HG02943 (cell line): ENCODE results near the gene SRBD1.

Source experiments
- ATAC-seq: cut with Tn5 transposase; IDR thresholded peaks from one replicate; pipeline ENCODE4 v1.9.1; 2021; ENCODE audit warnings: mild to moderate bottlenecking, low read depth, moderate library complexity; ENCODE audit not compliant: unreplicated experiment

Gene SRBD1

GRCh38 chr2:45494275-45494977 lies 116.6 kb downstream of the SRBD1 start:
- ATAC-seq = no peak

DNA sequence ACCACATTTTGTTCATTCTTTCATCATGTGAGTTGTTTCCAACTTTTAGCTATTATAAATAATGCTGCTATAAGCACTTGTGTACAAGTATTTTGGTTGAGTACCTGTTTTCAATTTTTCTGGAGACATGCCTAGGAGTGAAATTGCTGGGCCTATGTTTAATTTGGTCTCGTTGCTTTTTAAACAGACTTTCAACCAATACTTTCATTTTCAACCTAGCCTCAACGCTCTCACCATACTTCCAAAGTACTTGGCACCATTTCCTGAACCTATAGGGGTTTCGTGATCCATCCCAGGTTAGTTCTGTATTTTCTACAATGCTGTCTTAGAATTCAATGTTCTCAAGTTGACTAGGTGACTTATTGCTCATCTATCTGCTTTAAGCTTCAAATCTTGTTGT lies 126.1 kb downstream of the SRBD1 start:
- no peak for ATAC-seq

- no peak for ATAC-seq
These were observed 127.1 kb downstream of the SRBD1 start for GRCh38 chr2:45483997-45484396.

DNA sequence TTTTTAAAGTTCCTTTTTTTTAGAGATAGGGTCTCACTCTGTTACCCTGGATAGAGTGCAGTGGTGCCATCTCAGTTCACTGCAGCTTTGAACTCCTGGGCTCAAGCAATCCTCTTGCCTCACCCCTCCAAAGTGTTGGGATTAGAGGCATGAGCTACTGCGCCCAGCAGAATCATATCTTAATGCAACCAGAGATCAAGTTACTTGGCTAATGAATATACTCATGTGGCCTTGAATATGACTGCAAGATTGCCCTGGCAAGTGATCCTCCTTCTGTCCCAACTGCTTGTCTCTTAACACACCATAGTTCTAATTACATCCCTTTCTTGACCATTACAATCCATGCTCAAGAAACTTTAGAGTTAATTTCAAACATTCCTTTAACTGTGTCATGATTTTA lies 133.5 kb downstream of the SRBD1 start:
- no peak for ATAC-seq

- no peak for ATAC-seq
These were observed 140.5 kb downstream of the SRBD1 start for GRCh38 chr2:45470531-45470930.

DNA sequence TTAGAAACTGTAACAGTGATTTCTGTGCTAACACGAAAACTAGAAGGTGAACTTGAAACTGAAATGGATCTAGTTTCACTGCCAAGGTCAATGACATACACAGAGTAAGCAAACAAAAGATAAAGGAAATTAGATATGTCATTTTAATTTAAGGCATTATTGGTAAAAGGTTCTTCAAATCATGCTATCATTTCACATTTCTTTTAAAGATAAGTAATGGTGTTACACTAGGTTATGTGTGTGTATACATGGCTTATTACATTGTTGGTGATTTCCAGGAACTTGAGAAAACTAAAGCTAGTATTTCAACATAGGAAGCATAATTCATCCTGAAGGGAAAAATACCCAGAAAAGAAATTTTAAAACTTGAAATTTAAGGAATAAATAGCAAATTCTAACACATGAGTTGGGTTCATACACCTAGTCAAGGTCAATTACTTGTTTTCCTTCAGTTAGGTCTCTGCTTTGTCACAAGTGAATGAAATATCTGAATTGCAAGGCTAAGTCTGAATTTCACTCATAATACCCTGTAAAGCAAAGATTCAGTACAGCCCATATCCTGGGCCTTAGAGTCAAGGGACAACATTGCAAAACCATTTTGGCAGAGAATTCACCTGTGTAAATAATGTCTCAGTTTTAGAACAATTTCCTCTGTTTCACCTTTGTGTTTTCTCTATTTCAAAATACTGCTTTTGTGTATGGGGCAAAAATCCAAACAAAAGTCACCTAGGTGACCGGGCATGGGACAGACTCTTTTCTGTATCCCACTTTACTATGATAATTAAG lies 141.6 kb downstream of the SRBD1 start:
- ATAC-seq = no peak

- ATAC-seq = no peak
These were observed 142.8 kb downstream of the SRBD1 start for GRCh38 chr2:45468279-45468678.

DNA sequence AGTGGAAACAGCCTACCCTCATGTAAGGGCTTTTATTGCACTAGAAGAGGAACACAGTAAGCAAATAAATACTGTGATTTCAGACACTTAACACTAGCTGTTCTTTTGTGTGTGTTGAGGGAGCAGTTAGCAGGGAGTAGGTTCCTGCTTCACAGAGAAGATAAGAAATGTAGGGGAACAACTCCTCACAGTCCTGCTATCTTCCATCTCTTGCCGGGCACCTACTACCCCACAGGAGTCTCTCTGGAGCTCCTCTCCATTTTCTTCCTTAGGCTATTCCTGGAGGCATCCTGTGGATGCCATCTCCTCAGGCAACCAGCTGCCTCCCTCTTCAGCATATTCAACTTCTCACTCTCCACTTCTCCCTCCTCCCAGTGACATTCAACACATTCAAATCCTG lies 145.0 kb downstream of the SRBD1 start:
- ATAC-seq = no peak

- ATAC-seq = no peak
These were observed 150.2 kb downstream of the SRBD1 start for GRCh38 chr2:45460825-45461224.

DNA sequence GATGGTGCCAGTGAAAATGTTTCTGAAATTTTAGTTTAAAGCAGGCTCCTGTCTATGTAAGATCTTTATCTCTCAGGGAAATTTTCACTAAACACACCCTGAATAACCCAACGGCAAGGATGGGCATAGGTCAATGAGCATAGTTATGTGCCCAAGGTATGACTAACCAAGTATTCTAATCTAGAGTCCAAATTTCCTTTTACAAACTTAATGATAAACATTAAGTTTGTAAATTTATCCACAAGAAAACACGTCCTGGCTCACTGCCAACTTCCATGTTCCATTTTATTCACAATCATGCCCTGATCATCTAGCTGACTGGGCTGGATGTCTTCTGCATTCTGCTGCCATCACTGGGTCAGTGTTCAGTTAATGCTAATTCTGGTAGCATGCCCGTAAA lies 151.2 kb downstream of the SRBD1 start:
- no peak for ATAC-seq

DNA sequence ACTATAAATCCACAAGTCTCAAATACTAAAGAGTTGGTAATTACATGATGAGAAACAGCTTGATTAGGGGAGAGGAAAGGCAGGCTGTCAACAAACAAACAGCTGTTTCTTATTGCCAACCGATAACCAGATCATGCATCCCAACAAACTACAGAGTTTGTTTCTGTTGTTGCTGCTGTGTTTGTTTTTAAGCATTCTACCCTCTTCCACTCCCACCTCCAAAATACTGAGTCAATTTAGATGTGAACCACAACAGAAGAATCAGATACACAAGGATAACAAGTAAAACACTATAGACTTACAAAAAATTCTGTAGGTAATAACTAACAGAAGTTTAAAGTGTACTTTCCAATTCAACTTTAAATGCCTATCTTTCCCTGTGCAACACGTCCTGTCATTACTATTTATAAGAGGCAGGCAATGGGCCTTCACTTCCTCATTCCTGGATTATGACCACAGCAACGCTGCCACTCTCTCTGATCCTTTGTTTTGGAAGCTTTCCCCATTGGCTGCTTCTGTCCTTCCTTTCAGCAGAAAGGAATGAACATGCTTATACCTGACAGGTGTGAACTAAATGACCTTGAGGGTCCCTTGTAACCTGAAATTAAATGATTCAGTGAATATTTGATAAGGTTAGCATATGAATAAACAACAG lies 152.0 kb downstream of the SRBD1 start:
- ATAC-seq = no peak

- ATAC-seq = no peak
These were observed 153.7 kb downstream of the SRBD1 start for GRCh38 chr2:45457211-45457945.

DNA sequence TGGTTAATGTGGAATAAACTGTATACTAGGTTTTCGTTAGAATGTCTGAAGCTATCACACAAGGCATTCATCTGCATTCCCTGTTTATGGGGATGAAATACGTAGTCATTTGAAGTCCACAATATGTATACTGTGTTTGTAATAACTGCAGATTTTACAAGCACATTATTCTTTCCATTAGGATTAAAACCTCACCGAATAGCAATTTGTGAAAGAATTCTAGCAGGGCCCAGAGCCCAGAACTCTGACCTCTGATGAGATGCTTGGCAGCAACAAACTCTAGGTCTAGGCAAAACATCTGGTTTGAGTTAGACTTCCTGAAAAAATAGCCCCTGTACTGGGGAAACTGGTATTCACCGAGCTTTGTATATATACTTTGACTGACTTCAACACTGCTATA lies 158.2 kb downstream of the SRBD1 start:
- no peak for ATAC-seq

GRCh38 chr2:45450634-45451033 lies 160.4 kb downstream of the SRBD1 start:
- no peak for ATAC-seq

GRCh38 chr2:45448217-45448616 lies 162.8 kb downstream of the SRBD1 start:
- no peak for ATAC-seq

- no peak for ATAC-seq
These were observed 165.1 kb downstream of the SRBD1 start for GRCh38 chr2:45446016-45446415.

GRCh38 chr2:45445037-45445436 lies 166.0 kb downstream of the SRBD1 start:
- no peak for ATAC-seq

DNA sequence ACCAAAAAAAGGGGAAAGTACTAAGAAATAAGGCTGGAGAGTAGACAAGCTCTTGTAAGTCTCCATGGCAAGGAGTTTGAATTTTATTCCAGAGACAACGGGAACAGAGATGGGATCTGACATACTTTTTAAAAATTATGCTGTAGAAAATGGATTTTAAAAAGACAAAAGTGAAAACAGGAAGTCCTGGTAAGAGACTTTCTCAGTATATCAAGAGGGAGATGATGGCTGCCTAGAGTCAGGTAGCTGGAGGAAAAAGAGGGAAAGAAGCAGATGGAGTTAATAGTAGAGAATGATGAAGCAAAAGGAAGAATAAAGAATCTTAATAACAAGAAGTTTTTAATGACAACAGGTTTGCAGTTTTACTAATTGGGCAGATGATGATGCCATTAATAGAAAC lies 168.1 kb downstream of the SRBD1 start:
- no peak for ATAC-seq

DNA sequence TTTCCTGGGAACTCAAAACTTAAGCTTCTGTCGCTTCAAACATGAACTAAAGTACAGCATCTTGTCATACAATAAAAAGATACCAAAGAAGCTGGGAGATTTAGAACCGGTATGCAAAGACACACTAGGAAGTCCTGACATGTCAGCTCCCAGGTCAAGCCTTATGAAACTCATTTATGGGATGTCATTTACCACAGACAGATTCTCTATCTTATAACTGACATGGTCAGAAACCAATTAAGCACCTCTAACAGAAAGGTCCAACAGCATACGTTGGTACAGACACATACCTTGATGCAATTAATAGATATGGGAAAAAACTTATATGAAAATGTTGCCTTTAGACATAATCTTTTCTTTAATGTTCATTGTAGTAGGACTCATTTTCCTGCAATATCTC lies 169.0 kb downstream of the SRBD1 start:
- ATAC-seq = no peak

DNA sequence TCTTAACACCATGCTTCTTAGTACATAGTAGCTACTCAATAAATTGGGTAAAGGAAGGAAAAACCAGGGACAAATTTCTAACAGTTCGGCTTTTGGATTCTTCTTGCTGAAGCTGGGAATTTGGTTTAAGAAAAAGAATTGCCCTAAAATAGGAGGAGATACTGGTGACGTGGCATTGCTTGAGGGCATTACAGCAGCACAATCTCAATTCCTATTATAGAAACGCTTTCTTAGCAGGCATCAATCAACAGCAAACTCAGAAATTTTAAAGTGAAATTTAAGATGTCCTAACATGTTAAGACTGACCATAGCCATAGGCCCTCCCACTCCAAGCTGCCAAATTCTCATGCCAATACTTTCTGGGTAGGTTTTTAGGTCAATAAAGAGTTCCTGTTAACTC lies 169.5 kb downstream of the SRBD1 start:
- no peak for ATAC-seq
